Measurements from ENCODE around the gene TSPAN12.
A peak's percentile ranks its signal among the peaks of the same experiment; 100 is the strongest.

The TSPAN12 gene

GRCh38 chr7:120742372-120742771 lies 115.6 kb downstream of the TSPAN12 start:
- Histone ChIP-seq H3K9me3 (ENCODE audit: low read length) (peaks cover 2% of the 10 kb centered on the region), H3K36me3 (ENCODE audit: insufficient read depth, low read length) (no peaks in the 10 kb centered on the region), H3K27me3 (ENCODE audit: insufficient read depth, low read length) (no peaks in the 10 kb centered on the region), H2AFZ (ENCODE audit: low read depth, low read length) (peak overlapping the region; percentile 84), H3K4me1 (ENCODE audit: insufficient read depth, low read length) (peaks cover 15% of the 10 kb centered on the region), H3K4me3 (ENCODE audit: low read length) (peak overlapping the region; percentile 23)

DNA sequence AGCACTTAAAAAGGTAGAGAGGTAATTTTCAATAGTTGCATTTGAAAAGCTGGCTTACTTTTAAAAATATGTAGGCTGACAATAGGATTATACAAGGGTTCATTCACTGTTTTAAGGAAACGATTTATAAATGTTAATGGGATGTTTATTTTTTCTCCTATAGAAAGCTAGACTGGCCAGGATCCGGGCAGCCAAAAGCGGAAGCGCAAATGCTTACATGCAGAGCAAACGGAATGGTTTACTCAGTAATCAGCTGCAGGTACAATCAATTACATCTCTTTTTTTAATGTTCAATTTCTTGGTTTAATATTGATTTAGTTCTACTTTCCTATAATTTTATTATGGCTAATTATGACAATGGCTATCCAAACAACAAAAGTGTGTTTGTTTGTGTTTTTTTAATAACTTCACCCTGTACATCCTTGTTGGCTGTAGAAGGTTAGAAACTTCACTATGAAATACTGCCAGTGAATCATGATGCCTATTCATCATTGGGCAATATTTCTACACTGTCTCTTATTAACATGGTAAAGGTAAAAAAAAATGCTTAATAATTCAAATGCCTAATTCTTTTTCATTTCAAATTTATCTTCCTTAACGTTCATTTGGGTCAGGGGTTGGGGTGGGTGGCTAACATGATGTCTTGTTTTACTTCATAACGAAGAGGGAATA lies 116.4 kb downstream of the TSPAN12 start:
- no peaks in the 10 kb centered on the region for H3K27me3 ChIP-seq (ENCODE audit: insufficient read depth, low read length)
- H3K36me3 ChIP-seq (ENCODE audit: insufficient read depth, low read length), result no peaks in the 10 kb centered on the region
- H2AFZ ChIP-seq (ENCODE audit: low read depth, low read length), result no peak overlapping the region
- H3K4me3 ChIP-seq (ENCODE audit: low read length), result no peak overlapping the region
- peaks cover 2% of the 10 kb centered on the region for H3K9me3 ChIP-seq (ENCODE audit: low read length)
- H3K4me1 ChIP-seq (ENCODE audit: insufficient read depth, low read length), result peaks cover 15% of the 10 kb centered on the region

DNA sequence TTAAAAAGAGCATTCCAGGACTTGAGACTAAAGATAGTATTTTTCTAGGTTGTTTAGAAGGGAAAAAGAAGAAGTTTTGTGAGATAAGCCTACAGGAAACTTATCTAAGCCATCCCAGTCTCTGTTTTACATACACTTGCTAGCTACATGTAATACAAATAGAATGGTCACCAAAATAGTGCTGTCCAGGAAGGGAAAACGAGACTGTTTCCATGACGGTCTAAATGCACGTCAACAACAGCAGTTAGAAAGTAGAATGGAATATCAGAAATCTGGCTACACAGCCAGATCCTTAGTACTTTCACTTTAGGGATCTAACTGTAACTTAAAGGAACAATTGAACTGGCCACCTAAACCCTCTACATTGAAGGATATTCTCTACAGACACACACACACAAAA lies 117.6 kb downstream of the TSPAN12 start:
- no peaks in the 10 kb centered on the region for H3K27me3 ChIP-seq (ENCODE audit: insufficient read depth, low read length)
- no peak overlapping the region for H3K4me3 ChIP-seq (ENCODE audit: low read length)
- H3K36me3 ChIP-seq (ENCODE audit: insufficient read depth, low read length), result no peaks in the 10 kb centered on the region
- H2AFZ ChIP-seq (ENCODE audit: low read depth, low read length), result no peak overlapping the region
- no peaks in the 10 kb centered on the region for H3K9me3 ChIP-seq (ENCODE audit: low read length)
- H3K4me1 ChIP-seq (ENCODE audit: insufficient read depth, low read length), result peaks cover 15% of the 10 kb centered on the region

DNA sequence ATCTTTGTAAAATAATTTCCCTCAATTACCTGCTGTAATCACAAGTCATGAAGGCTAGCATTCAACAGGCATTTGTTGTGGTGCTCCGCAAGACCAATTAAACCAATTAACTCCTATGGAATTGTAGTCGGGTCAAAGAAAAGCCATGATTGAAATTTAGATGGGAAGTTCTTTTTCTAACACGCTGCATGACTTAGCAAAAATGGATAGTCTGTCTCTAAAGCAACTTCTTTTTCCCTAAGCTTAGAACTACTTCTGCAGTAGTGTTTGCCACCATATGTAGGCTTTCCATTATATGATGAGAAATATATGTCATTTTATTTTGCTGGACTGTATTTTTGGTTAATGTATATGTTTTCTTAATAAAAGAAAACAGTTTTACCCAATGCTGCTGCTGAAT lies 119.1 kb downstream of the TSPAN12 start:
- Histone ChIP-seq H2AFZ (ENCODE audit: low read depth, low read length) (no peak overlapping the region), H3K4me1 (ENCODE audit: insufficient read depth, low read length) (peaks cover 15% of the 10 kb centered on the region), H3K27me3 (ENCODE audit: insufficient read depth, low read length) (no peaks in the 10 kb centered on the region), H3K4me3 (ENCODE audit: low read length) (no peak overlapping the region), H3K36me3 (ENCODE audit: insufficient read depth, low read length) (no peaks in the 10 kb centered on the region), H3K9me3 (ENCODE audit: low read length) (no peaks in the 10 kb centered on the region)
